Stimulated activated naive B cell treated with anti-CD40 and anti-IgM and Interleukin-4, amounts not matched to agents 10 μg/mL and 1 μg/mL and 100 μg/mL, for 72 hours (primary cell): Measurements from ENCODE around the gene FREM1.

Source experiments
- ATAC-seq, 2 donors: fragments of 150-1000 bp; cut with Tn5 transposase; replicated peaks; 2 replicates each; pipeline ENCODE4 v1.10.0; 2021; ENCODE audit warnings: moderate library complexity in 1 of 2
- DNase-seq: peaks from one replicate; pipeline ENCODE4 v3.0.0; 2021
- H3K27ac Mint-ChIP-seq: one replicate; pipeline ENCODE4 v1.8.0; 2022; ENCODE audit warnings: mild to moderate bottlenecking, mixed read lengths
- H3K27me3 Mint-ChIP-seq, 2 donors: one replicate each; pipeline ENCODE4 v1.8.0; 2022; ENCODE audit warnings: mixed read lengths in 2 of 2
- H3K36me3 Mint-ChIP-seq, 2 donors: one replicate each; pipeline ENCODE4 v1.8.0; 2022; ENCODE audit warnings: mixed read lengths in 2 of 2, mild to moderate bottlenecking in 1 of 2
- H3K4me1 Mint-ChIP-seq, 2 donors: one replicate each; pipeline ENCODE4 v1.8.0; 2022; ENCODE audit warnings: mixed read lengths in 2 of 2, mild to moderate bottlenecking in 1 of 2
- H3K4me3 Mint-ChIP-seq, 2 donors: one replicate each; pipeline ENCODE4 v1.8.0; 2022; ENCODE audit warnings: mild to moderate bottlenecking in 2 of 2, mixed read lengths in 2 of 2, moderate library complexity in 1 of 2
- H3K9me3 Mint-ChIP-seq, 2 donors: one replicate each; pipeline ENCODE4 v1.8.0; 2022; ENCODE audit warnings: mixed read lengths in 2 of 2, mild to moderate bottlenecking in 1 of 2

FREM1 gene

DNA sequence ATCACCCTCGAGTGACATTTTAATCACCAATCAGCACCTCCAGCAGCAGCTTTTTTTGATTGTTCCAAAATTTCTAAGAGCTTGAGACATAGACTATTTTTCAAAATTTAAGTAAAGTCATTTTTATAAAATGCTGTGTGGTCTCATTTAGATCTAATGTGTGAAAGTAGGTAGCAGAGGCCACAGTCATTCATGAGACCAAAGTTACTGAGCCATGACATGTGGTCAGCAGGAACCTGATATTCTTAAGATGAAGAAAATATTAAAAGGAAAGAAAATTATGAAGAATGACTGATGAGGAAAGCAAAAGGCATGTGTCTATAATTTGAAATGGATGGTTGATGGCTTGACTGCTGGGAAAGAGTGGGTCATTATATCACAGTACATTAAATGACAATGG lies 7.2 kb downstream of the FREM1 start:
- no peaks in the 10 kb centered on the region for H3K36me3 Mint-ChIP-seq
- no peaks in the 10 kb centered on the region for H3K27me3 Mint-ChIP-seq
- H3K27ac Mint-ChIP-seq = no peak overlapping the region
- ATAC-seq (no peak), DNase-seq (no peak)
- no peak overlapping the region for H3K4me3 Mint-ChIP-seq
- no peaks in the 10 kb centered on the region for H3K4me1 Mint-ChIP-seq
- H3K9me3 Mint-ChIP-seq = peaks cover 0 to 1% of the 10 kb centered on the region in 2 donors

DNA sequence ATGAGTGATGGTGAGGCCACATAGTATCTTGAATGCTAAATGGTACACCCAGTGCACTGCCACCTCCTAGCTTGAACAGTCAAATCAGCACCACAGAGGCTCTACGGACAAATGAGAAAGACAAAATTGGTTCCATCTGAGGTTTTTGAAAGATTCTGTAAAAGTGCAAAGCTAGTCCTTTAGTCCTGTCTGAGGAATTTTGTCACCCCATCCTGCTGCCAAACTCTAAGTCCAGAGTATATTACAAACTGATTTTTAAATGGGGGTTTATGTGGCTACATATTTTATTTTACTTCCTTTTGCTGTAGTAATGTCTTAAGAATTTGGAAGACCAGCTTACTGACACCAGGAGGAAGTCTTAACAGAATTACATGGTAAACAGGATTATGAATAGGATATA lies 7.7 kb downstream of the FREM1 start:
- ATAC-seq (no peak), DNase-seq (no peak)
- Mint-ChIP-seq H3K4me3 (no peak overlapping the region), H3K4me1 (no peaks in the 10 kb centered on the region), H3K9me3 (peaks cover 0 to 1% of the 10 kb centered on the region in 2 donors), H3K27me3 (no peaks in the 10 kb centered on the region), H3K27ac (no peak overlapping the region), H3K36me3 (no peaks in the 10 kb centered on the region)

DNA sequence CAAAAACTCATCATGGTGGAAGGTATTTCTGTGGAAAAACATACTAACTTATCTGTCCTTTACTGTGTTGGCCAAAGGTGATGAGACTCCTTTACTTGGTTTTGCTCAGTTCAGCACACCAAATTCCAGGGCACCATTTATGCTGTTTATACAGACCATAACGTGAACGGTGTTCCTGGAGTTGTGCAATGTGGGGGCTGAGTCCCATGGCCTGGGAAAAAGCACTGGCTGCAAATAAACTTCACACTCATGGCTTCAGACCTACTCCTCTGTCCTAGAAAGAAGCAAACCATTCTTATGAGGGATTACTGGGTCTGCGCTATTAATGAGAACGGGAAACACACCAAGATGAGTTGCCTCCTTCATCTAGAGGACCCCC lies 10.4 kb downstream of the FREM1 start:
- Mint-ChIP-seq H3K4me3 (no peak overlapping the region), H3K9me3 (peaks cover 0 to under 1% of the 10 kb centered on the region in 2 donors), H3K27ac (no peak overlapping the region), H3K27me3 (no peaks in the 10 kb centered on the region), H3K36me3 (no peaks in the 10 kb centered on the region), H3K4me1 (no peaks in the 10 kb centered on the region)
- DNase-seq = no peak
- no peak for ATAC-seq

DNA sequence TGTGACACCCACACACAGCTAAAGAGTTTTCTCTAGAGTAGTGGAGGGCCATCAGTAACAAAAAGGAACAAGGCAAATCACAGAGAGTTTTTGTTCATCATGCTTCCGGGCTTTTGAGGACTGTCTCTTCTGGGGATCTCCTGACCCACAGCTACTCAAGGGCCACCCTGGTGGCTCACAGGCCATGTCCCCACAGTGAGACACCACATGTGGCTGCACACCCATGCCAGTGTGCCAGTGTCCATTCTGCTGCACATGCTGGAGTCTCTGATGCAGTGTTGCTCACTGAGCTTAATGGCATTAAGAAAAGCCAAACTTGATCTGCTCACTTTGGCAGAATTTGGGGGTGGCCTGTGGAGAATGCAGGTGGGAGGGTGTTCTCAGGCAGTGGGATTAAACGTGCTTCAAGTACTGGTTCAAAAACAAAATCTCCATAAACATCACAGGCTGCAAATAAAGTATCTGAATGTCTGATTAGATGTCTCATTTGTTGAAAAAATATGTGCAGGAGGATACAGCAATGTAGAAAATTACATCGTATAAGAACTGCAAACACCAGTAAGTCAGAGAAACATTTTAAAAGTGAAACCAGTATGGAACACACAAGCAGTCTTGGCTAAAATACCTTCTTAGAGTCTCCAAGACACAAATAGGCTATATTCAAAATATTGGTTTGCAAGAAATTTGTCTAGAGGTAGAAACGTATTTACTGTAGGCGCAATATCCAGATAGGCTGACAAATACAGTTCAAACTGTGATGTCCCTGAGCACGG lies 11.0 kb downstream of the FREM1 start:
- no peaks in the 10 kb centered on the region for H3K4me1 Mint-ChIP-seq
- H3K4me3 Mint-ChIP-seq = no peak overlapping the region
- H3K27ac Mint-ChIP-seq = no peak overlapping the region
- DNase-seq (no peak), ATAC-seq (no peak)
- H3K9me3 Mint-ChIP-seq = no peaks in the 10 kb centered on the region
- no peaks in the 10 kb centered on the region for H3K36me3 Mint-ChIP-seq
- H3K27me3 Mint-ChIP-seq = no peaks in the 10 kb centered on the region

DNA sequence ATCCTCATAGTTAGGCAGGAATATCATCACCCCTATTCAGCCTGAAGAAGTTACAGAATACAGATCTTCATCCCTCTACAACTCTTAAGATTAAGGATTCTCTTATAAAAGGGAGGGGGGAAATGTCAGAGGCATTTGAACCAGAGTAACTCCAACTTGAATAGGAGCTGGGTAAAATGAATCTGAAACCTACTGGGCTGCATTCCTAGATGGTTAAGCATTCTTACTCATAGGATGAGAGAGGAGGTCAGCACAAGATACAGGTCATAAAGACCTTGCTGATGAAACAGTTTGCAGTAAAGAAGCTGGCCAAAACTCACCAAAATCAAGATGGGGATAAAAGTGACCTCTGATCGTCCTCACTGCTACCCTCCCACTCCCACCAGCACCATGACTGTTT lies 14.4 kb downstream of the FREM1 start:
- Mint-ChIP-seq H3K36me3 (no peaks in the 10 kb centered on the region), H3K27me3 (no peaks in the 10 kb centered on the region), H3K4me3 (no peak overlapping the region), H3K27ac (no peak overlapping the region), H3K9me3 (no peaks in the 10 kb centered on the region), H3K4me1 (no peaks in the 10 kb centered on the region)
- ATAC-seq (no peak), DNase-seq (no peak)

DNA sequence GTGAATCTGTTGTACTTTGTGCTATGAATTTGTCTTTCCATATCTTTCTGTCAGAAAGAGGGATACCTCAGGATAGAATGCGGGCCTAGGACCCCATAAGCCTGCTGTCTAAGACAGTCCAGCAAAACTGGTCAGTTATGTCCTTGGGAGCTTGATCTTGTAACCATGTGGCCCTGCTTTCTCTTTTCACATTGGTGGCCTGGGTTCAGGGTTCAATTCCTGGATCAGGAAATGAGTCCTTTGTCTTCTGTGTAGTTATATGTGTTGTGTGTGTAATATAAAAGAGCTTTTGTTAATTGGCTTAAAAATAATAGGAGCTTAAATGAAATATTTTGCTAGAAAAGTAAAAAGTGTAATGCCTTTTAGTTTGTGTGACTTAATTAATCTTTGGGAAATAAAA lies 16.9 kb downstream of the FREM1 start:
- Mint-ChIP-seq H3K36me3 (no peaks in the 10 kb centered on the region), H3K27me3 (no peaks in the 10 kb centered on the region), H3K27ac (no peak overlapping the region), H3K4me1 (no peaks in the 10 kb centered on the region), H3K4me3 (no peak overlapping the region), H3K9me3 (no peaks in the 10 kb centered on the region)
- ATAC-seq (no peak), DNase-seq (no peak)

DNA sequence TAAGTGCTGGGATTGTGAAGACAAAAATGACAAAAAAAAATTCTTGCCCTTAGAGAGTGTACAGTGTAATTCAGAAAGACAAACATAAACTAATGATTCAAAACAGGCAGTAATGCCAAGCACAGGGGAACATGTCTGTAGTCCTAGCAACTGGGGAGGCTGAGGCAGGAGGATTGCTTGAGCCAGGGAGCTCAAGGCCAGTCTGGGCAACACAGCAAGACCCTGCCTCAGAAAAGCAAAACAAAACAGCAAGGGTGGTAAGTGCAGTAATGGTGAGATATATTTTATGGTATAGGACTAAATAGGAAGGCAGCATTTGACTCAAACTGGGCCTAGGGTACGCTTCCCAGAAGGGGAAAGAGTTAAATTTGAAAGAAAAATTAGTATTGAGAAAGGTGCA lies 18.9 kb downstream of the FREM1 start:
- no peak overlapping the region for H3K27ac Mint-ChIP-seq
- no peaks in the 10 kb centered on the region for H3K9me3 Mint-ChIP-seq
- no peaks in the 10 kb centered on the region for H3K4me1 Mint-ChIP-seq
- no peak for ATAC-seq
- H3K4me3 Mint-ChIP-seq = no peak overlapping the region
- H3K27me3 Mint-ChIP-seq = no peaks in the 10 kb centered on the region
- DNase-seq = no peak
- H3K36me3 Mint-ChIP-seq = no peaks in the 10 kb centered on the region

DNA sequence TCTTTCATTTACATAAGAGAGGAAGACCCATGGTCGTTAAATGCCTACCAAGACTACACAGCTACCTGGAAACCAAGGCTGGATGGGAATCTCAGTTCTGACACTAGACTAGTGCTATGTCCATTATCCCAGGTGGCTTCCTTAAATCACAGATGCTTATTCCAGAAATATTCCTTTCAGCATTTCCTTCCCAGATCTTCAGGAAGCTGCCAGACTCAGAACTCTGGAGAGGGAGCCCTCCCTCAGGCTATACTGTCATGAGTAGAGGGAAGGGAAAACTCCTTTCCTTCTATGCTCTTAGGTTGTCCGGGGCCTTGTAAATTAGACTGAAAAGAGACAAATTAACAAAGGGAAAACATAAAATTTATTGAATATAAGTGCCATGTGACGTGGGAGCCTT lies 20.8 kb downstream of the FREM1 start:
- H3K27ac Mint-ChIP-seq = no peak overlapping the region
- H3K36me3 Mint-ChIP-seq = no peaks in the 10 kb centered on the region
- no peak overlapping the region for H3K4me3 Mint-ChIP-seq
- H3K4me1 Mint-ChIP-seq = no peaks in the 10 kb centered on the region
- H3K9me3 Mint-ChIP-seq = peaks cover 0 to 1% of the 10 kb centered on the region in 2 donors
- no peak for DNase-seq
- no peak for ATAC-seq
- no peaks in the 10 kb centered on the region for H3K27me3 Mint-ChIP-seq

DNA sequence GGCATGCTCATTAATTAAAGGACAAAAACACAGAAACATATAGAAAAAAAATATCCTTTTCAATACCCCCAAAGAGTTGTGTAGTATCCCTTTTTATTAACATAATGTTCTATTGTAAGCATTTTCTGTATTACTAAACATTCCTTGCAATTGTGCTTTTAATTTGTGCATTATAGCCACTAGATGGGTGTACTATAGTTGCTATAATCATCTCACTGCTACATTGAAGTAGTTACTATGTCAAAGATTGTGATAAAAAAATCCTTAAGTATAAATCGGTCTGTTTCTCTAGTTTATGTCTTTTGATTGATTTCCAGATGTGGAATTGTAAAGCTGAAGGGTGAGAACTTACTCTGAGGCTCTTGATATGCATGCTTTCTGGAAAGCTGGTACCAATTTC lies 21.4 kb downstream of the FREM1 start:
- H3K27me3 Mint-ChIP-seq = no peaks in the 10 kb centered on the region
- H3K9me3 Mint-ChIP-seq = peaks cover 0 to 1% of the 10 kb centered on the region in 2 donors
- H3K4me3 Mint-ChIP-seq = no peak overlapping the region
- DNase-seq (no peak), ATAC-seq (no peak)
- H3K27ac Mint-ChIP-seq = no peak overlapping the region
- no peaks in the 10 kb centered on the region for H3K36me3 Mint-ChIP-seq
- H3K4me1 Mint-ChIP-seq = no peaks in the 10 kb centered on the region

DNA sequence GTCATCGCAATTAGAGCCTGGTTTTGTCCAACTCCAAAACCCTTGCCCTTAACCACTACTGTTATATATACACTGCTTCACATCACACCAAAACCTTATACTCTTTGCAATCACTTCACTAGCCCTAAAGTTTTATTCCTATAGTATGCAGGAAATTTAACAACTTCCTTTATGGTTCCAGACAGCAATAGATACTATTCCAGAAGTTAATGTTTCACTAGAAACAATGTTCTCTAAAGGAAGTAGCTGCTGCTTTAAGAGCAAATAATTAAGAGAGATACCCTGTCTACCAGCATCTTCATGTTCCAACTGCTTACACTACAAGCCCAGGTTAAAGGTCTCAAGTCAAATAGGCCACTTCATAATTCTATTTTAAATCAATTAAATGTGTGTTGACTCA lies 22.0 kb downstream of the FREM1 start:
- H3K36me3 Mint-ChIP-seq = no peaks in the 10 kb centered on the region
- ATAC-seq = no peak
- no peak overlapping the region for H3K27ac Mint-ChIP-seq
- no peaks in the 10 kb centered on the region for H3K27me3 Mint-ChIP-seq
- H3K4me3 Mint-ChIP-seq = no peak overlapping the region
- DNase-seq = no peak
- H3K9me3 Mint-ChIP-seq = peaks cover 0 to 1% of the 10 kb centered on the region in 2 donors
- H3K4me1 Mint-ChIP-seq = no peaks in the 10 kb centered on the region

DNA sequence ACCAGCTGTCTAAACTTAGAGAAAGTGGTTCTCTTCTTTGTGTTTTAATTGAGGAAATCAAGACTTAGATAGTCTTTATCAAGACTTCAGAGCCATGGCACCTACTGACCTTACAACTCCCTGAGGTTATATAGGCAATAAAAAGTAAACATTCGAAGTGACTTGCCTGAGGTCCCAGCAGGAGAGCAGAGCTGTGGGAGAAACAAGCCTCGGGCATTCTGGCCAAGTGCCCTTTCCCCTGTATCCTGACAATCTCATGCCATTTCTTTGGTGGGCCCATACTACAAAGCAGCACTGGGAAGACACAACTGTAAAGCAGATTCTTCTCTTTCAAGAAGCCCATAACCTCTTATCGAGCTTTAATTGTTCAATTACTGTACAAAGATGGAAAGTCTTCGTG lies 23.1 kb downstream of the FREM1 start:
- no peaks in the 10 kb centered on the region for H3K36me3 Mint-ChIP-seq
- peaks cover 0 to 1% of the 10 kb centered on the region in 2 donors for H3K9me3 Mint-ChIP-seq
- no peak overlapping the region for H3K27ac Mint-ChIP-seq
- no peak for DNase-seq
- no peaks in the 10 kb centered on the region for H3K4me1 Mint-ChIP-seq
- H3K27me3 Mint-ChIP-seq = no peaks in the 10 kb centered on the region
- no peak for ATAC-seq
- H3K4me3 Mint-ChIP-seq = no peak overlapping the region

DNA sequence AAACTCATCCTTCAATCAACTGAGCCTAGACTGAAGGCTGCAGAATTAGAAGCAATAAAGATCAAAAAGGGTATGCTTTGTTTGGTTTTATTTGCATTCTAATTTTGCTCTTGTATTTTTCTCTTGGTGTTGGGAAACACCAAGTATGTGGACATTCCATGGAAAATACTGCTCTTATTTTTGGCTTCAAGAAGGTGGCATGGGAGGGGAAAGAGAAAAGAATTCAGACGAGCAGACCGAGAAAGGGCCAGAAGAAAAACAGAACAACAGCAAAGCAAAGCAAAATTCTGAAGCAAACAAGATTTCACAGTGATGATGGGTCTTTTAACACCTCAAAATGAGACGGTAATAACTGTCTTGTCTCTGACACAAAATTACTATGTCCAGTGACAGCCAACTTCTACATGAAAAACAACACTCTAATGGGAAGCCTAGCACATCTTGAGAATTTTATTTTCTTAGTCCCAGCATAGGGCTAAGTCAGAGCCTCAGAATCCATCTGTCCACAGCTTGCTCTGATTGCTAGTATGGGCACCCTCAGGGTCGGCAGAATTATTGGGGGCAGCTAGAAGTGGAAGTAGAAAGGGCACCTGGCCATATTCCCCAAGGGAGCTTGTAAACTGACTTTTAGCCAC lies 26.8 kb downstream of the FREM1 start:
- Mint-ChIP-seq H3K27ac (no peak overlapping the region), H3K36me3 (no peaks in the 10 kb centered on the region), H3K27me3 (peaks cover 0 to 4% of the 10 kb centered on the region in 2 donors), H3K4me3 (no peak overlapping the region), H3K4me1 (no peaks in the 10 kb centered on the region), H3K9me3 (peaks cover 0 to 1% of the 10 kb centered on the region in 2 donors)
- ATAC-seq (no peak), DNase-seq (no peak)

DNA sequence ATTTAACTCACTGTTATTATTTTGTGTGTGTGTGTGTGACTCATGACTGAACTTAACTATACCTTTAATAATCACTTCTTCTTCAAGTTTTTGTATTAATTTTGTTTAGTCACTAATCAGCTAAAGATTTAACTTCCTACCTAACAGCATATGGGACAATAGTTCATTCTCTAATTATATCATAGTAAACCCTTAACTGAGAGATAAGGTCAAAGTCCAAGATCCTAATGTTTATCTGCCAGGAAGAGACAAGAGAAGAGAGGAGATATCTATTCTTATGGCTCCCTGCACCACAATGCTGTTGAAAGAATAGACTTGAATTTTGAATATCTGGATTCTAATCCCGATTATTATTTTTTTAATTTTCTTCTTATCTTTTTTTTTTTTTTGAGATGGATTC lies 28.1 kb downstream of the FREM1 start:
- ATAC-seq = no peak
- Mint-ChIP-seq H3K36me3 (no peaks in the 10 kb centered on the region), H3K27ac (no peak overlapping the region), H3K4me3 (no peak overlapping the region), H3K9me3 (peaks cover 0 to 1% of the 10 kb centered on the region in 2 donors), H3K27me3 (peaks cover 0 to 10% of the 10 kb centered on the region in 2 donors), H3K4me1 (no peaks in the 10 kb centered on the region)
- no peak for DNase-seq

DNA sequence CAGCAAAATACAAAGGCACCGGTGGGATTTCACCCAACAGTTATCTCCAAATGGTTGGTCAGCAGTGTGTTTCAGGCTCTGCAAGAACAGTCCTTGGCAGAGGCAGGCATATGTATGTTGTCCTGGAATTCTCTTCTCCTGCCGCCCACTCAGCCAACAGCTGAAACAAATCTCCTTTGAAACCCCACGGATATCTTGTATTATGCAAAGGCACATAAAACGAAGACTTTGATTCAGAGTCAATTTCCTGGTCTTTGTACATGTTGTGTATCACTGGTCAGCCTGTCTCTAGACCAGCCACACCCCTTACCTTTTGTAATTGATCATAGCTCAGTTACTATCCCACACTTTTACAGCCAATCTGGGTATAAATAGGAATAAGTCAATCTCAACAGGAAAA lies 29.2 kb downstream of the FREM1 start:
- Mint-ChIP-seq H3K27ac (no peak overlapping the region), H3K4me3 (no peak overlapping the region), H3K36me3 (no peaks in the 10 kb centered on the region), H3K4me1 (no peaks in the 10 kb centered on the region), H3K27me3 (peaks cover 0 to 10% of the 10 kb centered on the region in 2 donors), H3K9me3 (peaks cover 0 to 1% of the 10 kb centered on the region in 2 donors)
- no peak for DNase-seq
- no peak for ATAC-seq

DNA sequence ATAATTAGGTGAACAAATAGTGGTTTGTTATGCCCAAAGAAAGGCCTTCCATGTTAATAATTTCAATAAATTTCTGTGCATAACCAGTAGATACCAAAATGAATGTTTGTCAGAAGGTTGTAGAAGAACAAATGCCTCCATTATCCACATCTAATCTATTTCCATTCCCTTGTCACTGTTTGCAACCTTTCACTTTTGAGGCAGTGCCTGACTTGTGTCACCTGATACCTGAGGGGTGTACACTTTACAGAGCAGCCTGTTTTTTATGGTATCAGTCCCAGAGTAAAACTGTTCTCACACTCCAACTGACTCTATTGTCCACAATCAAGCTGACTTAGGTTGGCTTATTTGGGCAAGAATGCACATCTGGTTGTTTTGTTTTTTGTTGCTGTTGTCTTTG lies 40.1 kb downstream of the FREM1 start:
- Mint-ChIP-seq H3K27ac (no peak overlapping the region), H3K4me1 (no peaks in the 10 kb centered on the region), H3K36me3 (no peaks in the 10 kb centered on the region), H3K9me3 (peaks cover 1 to 6% of the 10 kb centered on the region in 2 donors), H3K27me3 (no peaks in the 10 kb centered on the region), H3K4me3 (no peak overlapping the region)
- DNase-seq = no peak
- ATAC-seq = no peak
